Activated CD4-positive, CD25-positive, alpha-beta regulatory T cell treated with anti-CD3 and anti-CD28 coated beads, Interleukin-2, amount 50 U/mL, for 16 hours (primary cell): ENCODE measurements around the gene NR1I3.

ENCODE experiments used
- DNase-seq: peaks from one replicate; pipeline ENCODE4 v3.0.0-alpha.2; 2020; ENCODE audit warnings: low read depth, low spot score

The NR1I3 gene

DNA sequence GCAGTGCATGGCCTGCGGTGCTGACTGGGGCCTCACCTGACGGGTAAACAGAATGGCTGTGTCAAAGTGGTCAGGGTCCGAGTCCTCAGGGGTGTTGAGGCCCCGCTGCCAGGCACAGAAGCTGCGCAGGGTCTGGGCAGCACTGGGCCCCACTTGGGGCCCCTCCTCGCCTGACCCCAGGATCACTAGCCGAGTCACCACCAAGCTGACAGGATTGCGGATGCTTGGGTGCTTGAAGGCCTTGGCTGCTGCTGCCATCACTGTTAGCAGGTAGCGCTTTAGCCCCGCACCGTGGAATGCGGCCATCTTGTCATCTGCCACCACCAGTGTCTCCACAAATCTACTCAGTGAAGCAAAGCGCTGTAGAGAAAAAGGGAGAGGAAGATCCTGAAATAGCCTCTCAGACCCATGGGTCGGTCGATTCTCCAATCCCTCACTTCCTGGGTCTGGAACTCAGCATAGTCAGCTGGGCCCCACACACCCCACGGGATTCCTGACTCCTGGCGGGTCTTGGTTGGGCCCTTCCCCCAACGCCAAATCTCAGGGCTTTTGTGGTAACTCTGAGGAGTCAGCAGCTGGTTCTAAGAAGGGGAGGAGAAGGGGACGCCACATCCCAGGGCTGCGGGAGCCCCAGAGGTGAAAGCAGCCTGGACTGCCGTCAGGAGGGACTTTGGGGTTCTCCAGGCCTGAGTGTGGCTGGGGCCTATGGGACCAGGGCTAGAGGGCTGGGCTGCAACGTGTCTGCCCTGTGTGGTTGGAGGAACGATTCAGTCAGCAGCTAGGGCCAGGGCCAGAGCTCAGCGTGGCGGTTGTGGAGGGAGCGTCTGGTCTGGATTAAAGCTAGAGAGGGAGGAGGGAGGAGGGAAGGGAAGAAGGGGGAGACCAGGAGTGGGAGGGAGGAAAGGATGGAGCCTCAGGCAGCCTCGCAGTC lies 41.2 kb downstream of the NR1I3 start:
- no peak for DNase-seq

DNA sequence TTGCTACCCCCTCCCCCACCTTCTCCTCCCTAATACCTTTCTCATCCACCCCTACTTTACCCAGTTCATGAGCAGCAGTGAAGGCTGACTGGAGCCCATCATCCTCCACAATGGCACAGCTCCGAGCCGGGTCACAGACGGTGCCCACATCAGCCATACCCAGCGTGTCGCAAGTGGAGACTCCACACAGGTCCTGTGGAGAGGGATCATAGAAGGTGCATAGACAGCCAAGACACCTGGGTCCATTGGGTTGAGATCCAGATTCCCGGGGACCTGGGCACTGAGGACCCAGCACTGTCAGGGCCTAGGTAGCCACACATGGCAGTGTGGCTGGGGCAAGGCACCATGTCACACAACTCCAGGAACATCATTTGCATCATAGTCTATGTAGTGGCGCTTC lies 41.9 kb downstream of the NR1I3 start:
- no peak for DNase-seq

DNA sequence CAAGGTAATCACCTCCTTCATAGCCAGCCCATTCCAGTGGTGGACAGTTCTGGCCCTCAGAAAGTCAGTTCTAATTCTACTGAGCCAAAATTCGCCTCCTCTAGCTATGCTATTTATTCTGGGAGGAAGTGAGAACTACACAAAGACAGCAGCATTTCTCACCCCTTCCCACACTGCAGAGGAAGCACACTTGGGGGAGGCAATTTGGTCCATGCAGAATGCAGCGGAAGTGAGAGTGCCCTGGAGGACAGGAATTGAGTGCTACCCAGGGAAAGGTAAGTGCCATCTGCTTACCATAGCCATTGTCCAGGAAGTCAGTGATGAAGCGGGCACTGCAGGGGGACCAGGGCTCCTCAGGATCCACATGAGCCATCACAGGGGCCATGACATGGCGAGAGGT lies 42.8 kb downstream of the NR1I3 start:
- no peak for DNase-seq

DNA sequence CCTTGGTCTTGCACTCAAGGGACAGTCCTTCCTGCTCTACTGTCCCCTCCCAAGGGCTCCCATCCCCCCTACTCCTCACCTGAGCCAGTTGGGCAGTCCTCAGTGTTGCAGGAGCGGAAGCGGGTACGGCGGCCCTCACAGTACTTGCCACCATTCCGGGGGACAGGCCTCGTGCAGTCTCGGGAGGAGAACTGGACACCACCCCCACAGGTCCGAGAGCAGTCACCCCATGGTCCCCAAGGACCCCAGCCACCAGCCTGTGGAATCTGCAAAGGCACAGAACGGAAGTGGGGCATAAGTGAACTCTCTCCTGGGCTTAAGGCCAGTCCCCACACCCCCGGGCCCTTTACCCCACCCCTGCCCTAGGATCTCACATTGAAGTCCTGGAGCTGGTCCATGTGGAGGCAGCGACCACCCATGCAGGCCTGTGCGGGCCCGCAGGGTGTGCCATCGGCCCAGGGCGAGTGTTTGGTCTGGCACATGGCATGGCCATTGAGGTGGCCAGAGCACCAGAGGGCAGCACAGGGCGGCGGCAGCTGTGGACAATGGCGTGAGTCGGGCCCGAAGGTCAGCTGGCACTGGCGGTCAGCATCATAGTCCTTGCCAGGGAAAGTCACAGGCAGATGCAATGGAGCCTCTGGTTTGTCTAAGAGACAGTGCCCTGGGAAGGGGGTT lies 44.3 kb downstream of the NR1I3 start:
- no peak for DNase-seq

DNA sequence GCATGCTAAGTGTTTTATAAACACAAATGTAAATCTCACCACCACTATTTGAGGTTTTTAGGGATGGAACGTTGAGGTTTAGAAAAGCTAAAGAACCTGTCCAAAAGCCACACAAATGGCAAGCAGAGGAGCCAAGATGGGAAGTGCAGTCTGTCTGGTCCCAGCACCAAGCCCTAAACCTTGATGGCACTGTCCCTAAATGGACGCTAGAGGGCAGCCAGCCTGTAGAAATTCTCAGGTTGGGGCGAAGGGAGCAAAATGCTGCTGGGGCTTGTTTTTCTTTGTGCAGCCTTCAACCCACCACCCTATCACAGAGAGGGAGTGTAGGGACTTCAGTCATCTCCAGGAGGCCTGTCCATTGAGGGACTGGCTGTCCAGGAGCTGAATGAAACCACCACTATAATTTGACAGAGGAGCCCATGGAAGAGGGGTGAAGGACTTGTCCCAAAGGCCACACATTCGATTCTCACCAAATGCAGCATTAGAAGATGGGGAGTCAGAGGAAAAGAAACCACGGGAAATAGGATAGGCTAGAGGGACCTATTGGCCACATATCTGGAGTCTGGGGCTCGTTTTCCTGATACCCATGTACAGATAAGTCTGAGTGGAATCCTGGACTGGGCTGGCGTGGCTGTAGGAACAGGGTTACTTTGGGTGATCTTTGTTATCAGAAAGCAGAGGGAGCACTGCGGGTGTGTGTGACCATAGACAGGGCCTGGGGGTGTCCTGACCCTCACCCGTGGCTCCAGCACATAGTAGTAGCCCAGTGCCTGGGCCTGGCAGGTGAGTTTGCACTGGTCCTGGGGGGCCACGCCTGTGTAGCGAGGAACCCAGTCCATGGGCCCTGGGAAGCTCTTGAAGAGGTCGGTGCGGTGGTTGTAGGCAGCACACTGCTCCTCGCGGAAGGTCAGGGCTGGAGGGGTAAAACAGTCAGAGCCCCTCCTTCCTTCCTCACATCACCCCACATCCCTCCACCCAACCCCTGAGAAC lies 45.2 kb downstream of the NR1I3 start:
- DNase-seq: peak; percentile 51

DNA sequence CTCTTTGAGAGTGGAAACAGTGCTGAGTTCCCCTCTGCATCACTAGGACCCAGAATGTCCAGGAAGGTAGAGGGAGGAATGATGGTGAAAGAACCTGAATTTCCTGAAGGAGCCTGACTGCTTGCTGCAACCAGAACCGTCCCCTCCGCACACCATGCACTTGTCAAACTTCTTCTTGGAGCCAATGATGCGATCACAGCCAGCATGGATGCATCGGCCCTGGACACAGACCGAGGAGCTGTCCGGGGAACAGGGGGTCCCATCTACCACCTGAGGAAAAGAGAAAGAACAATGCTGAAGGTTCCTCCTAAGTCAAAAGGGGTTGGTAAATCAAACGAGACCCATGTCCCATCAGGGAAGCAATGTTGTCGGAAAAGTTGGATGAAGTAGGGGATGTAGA lies 46.0 kb downstream of the NR1I3 start:
- no peak for DNase-seq

DNA sequence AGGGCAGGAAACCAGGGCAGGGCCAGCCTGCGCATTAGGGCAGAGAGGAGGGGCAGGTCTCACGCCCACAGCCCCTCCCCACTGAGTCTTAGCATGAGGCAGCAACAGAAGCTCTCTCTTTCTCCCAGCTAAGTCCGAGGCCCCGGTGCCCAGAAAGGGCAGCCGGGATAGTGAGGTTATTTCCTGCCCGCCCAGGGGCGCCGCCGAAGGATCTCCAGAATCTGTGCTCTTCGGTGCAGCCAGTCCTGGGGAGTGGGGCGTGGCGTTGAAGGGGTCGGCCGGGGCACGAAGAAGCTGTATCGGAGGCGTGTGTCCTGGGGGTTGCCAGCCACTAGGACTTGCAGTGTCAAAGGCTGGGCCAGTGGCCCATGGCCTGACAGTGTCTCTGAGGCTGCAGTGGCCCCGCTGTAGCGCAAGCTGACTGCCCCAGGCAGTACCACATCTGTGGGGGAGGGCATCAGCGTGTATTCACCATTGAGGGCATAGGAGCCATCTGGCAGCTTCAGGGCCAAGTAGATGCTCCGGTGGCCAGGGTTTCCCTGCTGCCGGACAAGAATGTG lies 47.0 kb downstream of the NR1I3 start:
- no peak for DNase-seq

DNA sequence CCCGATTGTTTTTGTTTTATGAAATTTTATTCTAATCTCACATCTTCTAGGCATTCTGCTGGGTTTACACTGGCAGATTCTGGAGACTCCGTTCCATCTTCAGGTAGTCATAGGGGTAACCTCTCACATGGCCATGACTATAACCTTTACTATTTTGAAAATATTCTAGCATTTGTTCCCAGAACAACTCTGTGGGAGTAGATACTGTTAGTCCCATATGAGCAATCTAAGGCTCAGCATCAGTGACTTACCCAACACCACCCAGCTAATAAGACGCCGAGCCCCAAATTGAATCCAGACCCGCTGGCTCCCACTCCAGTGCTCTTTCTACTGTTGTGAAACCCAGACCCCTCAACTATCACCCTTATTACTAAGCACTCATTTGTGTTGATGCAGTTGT lies 49.0 kb downstream of the NR1I3 start:
- DNase-seq: no peak

DNA sequence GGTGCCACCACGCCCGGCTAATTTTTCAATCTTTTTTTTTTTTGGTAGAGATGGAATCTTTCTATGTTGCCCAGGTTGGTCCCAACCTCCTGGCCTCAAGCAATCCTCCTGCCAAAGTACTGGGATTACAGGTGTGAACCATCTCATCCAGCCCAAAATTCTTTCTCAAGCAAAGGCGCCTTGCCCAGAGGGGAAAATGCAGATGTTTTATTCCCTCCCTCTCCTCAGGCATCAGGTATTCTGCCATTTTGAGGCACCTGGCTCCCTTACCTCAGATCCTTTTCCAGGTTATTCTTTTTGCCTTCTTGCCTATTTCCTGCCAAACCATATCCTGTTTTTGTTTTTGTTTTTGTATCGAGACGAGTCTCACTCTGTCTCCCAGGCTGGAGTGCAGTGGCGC lies 49.6 kb downstream of the NR1I3 start:
- DNase-seq: no peak

DNA sequence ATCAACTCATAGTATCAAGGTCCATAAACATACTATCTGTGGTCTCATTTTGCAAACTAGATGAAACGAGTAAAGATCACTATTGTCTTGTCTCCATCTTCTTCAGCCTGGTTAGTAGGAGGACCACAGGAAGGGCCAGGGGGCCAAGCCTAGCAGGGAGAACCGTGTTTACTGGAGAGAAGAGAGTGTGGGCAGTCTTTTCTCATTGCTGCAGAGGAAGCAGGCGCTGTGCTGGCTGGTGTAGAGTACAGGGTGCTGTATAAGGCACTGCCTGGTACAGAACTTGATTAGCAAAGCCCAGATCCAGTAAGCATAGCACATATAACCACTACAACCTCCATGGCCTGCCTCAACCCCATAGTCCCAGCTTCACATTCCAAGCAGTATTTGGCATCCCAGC lies 50.7 kb downstream of the NR1I3 start:
- DNase-seq: no peak

DNA sequence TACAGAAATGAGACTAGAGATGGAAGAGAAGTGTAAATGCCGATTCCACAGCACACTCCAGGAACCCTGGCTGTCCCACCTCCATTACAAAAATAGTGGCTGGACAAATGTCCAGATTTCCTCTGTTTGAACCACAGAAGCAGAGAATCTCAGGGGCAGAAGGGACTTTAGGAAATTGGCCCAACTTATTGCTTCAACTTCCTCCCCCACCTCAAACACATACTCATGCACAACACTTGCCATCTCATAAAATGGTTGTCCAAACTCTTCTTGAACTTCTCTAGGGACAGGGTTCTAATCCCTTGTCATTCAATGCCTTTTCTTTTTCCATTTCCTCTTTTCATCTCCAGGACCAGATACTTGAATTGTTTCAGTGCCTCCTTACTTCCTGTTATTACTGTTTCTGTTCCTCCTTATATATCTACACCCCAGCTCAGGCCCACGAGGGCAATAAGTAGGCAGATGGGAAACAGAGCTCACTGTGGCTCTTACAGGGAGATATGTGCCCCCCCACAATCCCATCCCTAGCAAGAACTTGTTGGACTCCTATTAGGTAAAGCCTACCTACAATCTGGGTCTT lies 52.2 kb downstream of the NR1I3 start:
- no peak for DNase-seq

DNA sequence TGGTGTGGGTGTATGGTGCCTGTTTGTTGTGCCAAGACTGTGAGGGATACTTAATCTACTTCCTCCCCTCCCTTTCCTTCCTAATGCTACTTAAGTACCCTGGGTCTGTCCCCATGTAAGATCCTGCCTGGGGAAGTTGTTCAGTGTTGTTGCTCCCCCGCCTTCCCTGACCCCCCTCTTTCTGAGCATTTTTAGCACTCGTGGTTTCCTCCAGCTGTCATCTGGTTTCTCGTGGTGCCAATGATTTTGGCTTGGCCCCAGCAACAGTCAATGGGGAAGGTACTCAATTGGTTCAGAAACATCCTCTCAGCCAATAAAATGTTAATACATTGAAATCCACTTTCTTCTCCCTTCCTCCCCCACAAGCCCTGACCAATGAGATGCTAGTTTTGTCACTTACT lies 52.7 kb downstream of the NR1I3 start:
- DNase-seq: peak; percentile 62

DNA sequence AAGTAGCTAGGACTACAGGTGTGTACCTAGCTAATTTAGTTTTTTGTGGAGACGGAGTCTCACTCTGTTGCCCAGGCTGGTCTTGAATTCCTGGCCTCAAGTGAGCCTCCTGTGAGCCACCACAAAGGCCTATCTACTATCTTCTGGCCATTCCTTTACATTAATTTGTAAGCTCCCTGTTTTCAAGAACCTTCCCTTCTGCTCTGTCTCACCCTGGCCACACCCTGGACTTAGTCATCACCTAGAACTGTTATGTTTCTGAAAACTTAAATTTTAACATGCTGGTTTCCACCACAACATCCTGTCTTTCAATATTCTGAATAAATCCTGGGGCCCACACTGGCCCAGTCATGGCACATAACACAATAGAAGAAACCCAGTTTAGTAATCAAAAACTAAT lies 55.8 kb downstream of the NR1I3 start:
- DNase-seq: peak; percentile 46

DNA sequence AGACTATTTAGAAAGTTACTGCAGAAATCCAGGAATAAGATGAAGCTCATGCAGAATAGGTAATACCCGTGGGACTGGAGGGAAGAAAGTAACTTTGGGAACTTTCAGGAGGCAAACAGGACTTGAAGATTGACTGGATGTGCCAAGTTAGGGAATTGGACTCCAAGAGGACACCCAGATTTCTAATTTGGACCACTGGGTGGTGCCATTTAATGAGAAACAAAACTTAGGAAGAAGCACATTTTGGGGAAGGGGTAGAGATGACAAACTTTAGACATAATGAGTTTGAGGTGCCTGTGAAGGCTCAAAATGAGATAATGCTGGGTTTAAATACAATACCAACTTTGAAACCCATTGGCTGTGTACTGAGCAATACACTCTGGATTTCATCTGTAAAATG lies 57.4 kb downstream of the NR1I3 start:
- no peak for DNase-seq

DNA sequence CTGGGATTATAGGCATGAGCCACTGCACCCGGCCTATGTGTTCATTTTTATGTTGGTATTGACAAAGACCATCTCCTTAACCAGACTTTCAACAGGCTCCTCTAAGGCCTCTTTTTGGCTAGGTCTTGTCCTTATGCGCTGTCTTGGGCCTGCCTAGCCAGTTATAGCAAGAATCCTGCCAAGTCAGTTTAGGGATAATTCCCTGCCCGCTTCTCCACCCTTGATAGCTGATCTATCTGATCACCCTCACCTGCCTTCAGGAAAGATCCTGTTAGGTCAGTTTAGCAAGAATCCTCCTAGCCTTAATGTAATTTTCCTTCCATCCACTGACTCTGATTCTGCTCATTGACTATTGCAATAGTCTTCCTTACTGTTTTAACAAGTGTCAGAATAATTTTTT lies 58.3 kb downstream of the NR1I3 start:
- no peak for DNase-seq
